OCI-LY7 (cell line): ENCODE data around the gene RFESD. TPM values are rescaled to one million over a fixed set of nuclear protein-coding genes. Genes with fewer than 3 reads are reported as not detected.

Experiments used
- BruUV-seq: library from RNA; stranded (reverse); fragments of 400-500 nt; replicated peaks from 2 replicates; lab custom pipeline; 2021; lab: Mats Ljungman, UMichigan
- CTCF ChIA-PET: fragments of 300-600 bp; sonication (Branson Sonifier 250); formaldehyde crosslinking; loops from one replicate; lab custom pipeline; 2022; ENCODE audit warnings: antibody characterized with exemption; ENCODE audit not compliant: unreplicated experiment; lab: Charles Lee
- POLR2A ChIA-PET: fragments of 300-600 bp; sonication (Branson Sonifier 250); formaldehyde crosslinking; loops from one replicate; lab custom pipeline; 2022; ENCODE audit warnings: antibody characterized with exemption; lab: Charles Lee
- DNase-seq: peaks from one replicate; pipeline ENCODE4 v3.0.0-alpha.2; 2015; ENCODE audit warnings: low spot score
- H2AFZ ChIP-seq: fragments of 200-600 bp; sonication (generic), shearing (Covaris generic); 2 replicates; pipeline ENCODE4 v1.6.1; 2014; ENCODE audit warnings: mild to moderate bottlenecking, antibody characterized with exemption, low read length, moderate library complexity
- H3K27ac ChIP-seq: fragments of 200-600 bp; sonication (generic); 2 replicates; pipeline ENCODE4 v1.5.1; 2014; ENCODE audit warnings: mixed run types, low read depth, mild to moderate bottlenecking, moderate library complexity, low read length, inconsistent platforms; ENCODE audit not compliant: poor library complexity, severe bottlenecking
- H3K36me3 ChIP-seq: fragments of 200-600 bp; sonication (generic); 2 replicates; pipeline ENCODE4 v1.6.1; 2014; ENCODE audit warnings: mild to moderate bottlenecking, antibody characterized with exemption, low read length, moderate library complexity, mixed read lengths; ENCODE audit not compliant: insufficient read depth
- H3K4me1 ChIP-seq: fragments of 200-600 bp; sonication (generic); 2 replicates; pipeline ENCODE4 v1.5.1; 2014; ENCODE audit warnings: mild to moderate bottlenecking, low read length; ENCODE audit not compliant: insufficient read depth, poor library complexity, severe bottlenecking
- H3K4me2 ChIP-seq: fragments of 200-600 bp; sonication (generic); 2 replicates; pipeline ENCODE4 v1.6.1; 2014; ENCODE audit warnings: mild to moderate bottlenecking, low read length
- H3K4me3 ChIP-seq: fragments of 200-600 bp; sonication (generic); 2 replicates; pipeline ENCODE4 v1.5.1; 2014; ENCODE audit warnings: mild to moderate bottlenecking, low read depth, low read length; ENCODE audit not compliant: poor library complexity, severe bottlenecking
- H3K79me2 ChIP-seq: fragments of 200-600 bp; sonication (generic); 2 replicates; pipeline ENCODE4 v1.6.1; 2016; ENCODE audit warnings: low read depth, mild to moderate bottlenecking, low read length, moderate library complexity, mixed read lengths; ENCODE audit not compliant: insufficient read depth
- H3K9me2 ChIP-seq: fragments of 200-600 bp; sonication (generic); 2 replicates; pipeline ENCODE4 v1.6.1; 2016; ENCODE audit warnings: mild to moderate bottlenecking, low read length, mixed read lengths; ENCODE audit not compliant: insufficient read depth
- H3K9me3 ChIP-seq: fragments of 200-600 bp; sonication (generic); 2 replicates; pipeline ENCODE4 v1.6.1; 2014; ENCODE audit warnings: mild to moderate bottlenecking, mixed run types, low read length, mixed read lengths
- H4K20me1 ChIP-seq: fragments of 200-600 bp; sonication (generic); 2 replicates; pipeline ENCODE4 v1.6.1; 2014; ENCODE audit warnings: mild to moderate bottlenecking, antibody characterized with exemption, low read length, moderate library complexity, mixed read lengths; ENCODE audit not compliant: insufficient read depth
- EZH2phosphoT487 ChIP-seq: fragments of 200-600 bp; sonication (generic); IDR thresholded peaks from 2 replicates; pipeline ENCODE4 v1.6.1; 2018; ENCODE audit warnings: low read depth, borderline replicate concordance, mild to moderate bottlenecking, mixed run types, antibody characterized with exemption, low read length, moderate library complexity, mixed read lengths
- intact Hi-C: fragments of 100-400 bp; cut with micrococcal nuclease; formaldehyde crosslinking; loops from one replicate; pipeline ENCODE4 v1.10.0; 2022; ENCODE audit not compliant: unreplicated experiment
- total RNA-seq, 2 experiments: library from RNA; depleted of rRNA in 1 of 2; stranded (reverse); fragments of >200 nt in 1 of 2; shearing (Covaris generic) in 1 of 2; gene quantifications; 2 replicates each; pipeline ENCODE4 v1.2.3, GENCODE V29; 2014 to 2022
- TF ChIP-seq, protein P1 (sequence below): fragments of 200-600 bp; sonication (generic); conservative IDR thresholded peaks from 2 replicates; pipeline ENCODE4 v1.5.1; 2014; ENCODE audit warnings: mild to moderate bottlenecking, antibody characterized with exemption, low read length, moderate library complexity, mixed read lengths

RFESD gene
- total RNA-seq, 2 experiments from 2014 or later = 7.6 TPM

DNA sequence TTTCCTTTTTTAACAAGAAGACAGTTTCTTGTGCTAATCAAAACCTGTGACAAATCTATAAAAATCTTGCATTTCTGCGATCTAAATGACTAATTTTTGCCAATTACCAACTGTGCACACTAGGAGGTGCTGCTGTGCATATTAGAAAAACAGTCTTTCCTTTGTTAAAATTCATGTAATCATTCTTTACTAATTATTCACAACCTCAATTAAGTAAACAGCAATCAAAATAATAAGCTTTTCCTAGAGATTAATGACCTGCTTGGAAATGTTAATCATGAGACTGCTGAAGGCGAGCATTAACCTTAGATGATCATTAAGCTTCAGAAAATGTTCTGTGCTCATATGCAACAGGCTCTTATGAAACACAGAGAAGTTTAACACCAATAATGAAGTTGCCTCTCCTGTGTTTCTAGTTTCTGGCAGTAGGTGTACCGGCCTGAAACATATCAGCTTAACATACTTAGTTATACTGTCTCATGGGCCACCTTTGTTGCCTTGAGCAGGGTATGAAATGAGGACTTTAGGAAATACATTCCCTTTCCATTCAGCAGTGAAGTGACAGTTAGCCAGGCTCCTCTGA, 17.7 kb downstream of the RFESD start:
- no TSS peak for BruUV-seq
- Histone ChIP-seq H3K4me2 (no peak overlapping the region), H3K9me3 (no peaks in the 10 kb centered on the region), H2AFZ (no peak overlapping the region), H3K9me2 (no peaks in the 10 kb centered on the region), H3K27ac (no peak overlapping the region), H3K36me3 (no peaks in the 10 kb centered on the region), H3K79me2 (no peaks in the 10 kb centered on the region), H3K4me3 (no peak overlapping the region), H4K20me1 (no peaks in the 10 kb centered on the region), H3K4me1 (no peaks in the 10 kb centered on the region)
- intact Hi-C loops = loop anchor here (5.0 to 10.0 kb wide), 3 partner anchors 118 to 671 kb away; no protein-coding TSS in a partner anchor
- DNase-seq = peak; percentile 42
- TF ChIP-seq, protein P1, sequence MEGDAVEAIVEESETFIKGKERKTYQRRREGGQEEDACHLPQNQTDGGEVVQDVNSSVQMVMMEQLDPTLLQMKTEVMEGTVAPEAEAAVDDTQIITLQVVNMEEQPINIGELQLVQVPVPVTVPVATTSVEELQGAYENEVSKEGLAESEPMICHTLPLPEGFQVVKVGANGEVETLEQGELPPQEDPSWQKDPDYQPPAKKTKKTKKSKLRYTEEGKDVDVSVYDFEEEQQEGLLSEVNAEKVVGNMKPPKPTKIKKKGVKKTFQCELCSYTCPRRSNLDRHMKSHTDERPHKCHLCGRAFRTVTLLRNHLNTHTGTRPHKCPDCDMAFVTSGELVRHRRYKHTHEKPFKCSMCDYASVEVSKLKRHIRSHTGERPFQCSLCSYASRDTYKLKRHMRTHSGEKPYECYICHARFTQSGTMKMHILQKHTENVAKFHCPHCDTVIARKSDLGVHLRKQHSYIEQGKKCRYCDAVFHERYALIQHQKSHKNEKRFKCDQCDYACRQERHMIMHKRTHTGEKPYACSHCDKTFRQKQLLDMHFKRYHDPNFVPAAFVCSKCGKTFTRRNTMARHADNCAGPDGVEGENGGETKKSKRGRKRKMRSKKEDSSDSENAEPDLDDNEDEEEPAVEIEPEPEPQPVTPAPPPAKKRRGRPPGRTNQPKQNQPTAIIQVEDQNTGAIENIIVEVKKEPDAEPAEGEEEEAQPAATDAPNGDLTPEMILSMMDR = peak; percentile 98
- no peak for TF ChIP-seq EZH2phosphoT487
- ChIA-PET POLR2A (interaction anchor here (0.6 to 2.0 kb wide), 4 partner anchors 9 to 788 kb away, joined by 3 to 5 read pairs (median 4); partner anchors contain the start of gene RFESD), CTCF (interaction anchor here (1.3 kb wide), 1 partner anchor 17 kb away, joined by 4 read pairs; the partner anchor contains the start of gene RFESD)

DNA sequence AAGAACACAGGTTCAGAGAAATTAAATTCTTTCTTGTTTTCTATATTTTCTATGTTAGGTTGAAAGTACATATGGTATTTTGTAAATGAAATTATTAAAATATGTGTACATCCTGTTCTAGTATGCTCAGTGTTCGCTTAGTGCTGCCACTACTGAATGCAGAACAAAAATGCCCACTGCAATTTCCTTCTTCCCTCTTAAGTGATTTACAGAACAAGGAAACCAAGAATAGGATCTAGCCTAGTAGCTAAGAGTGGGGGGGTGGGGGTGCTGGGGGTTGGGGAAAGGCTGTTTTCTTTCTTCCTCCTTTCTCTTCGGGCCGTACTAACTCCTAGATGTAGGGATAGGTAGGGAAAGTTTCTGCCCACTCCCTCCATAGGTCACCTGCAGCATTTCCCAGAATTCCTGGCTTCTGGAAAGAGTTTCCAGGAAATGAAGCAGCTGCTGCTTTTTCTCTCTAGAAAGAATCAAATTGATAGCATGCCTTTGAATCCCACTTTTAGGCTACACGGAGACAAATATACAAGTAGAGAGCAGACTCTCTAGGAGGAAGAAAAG, 20.6 kb downstream of the RFESD start:
- Histone ChIP-seq H2AFZ (no peak overlapping the region), H3K36me3 (no peaks in the 10 kb centered on the region), H3K4me2 (no peak overlapping the region), H3K9me2 (no peaks in the 10 kb centered on the region), H3K4me1 (no peaks in the 10 kb centered on the region), H3K79me2 (no peaks in the 10 kb centered on the region), H4K20me1 (no peaks in the 10 kb centered on the region), H3K4me3 (no peak overlapping the region), H3K27ac (no peak overlapping the region), H3K9me3 (no peaks in the 10 kb centered on the region)
- DNase-seq = no peak
- no TSS peak for BruUV-seq
- TF ChIP-seq EZH2phosphoT487 = no peak
- TF ChIP-seq, protein P1 = no peak
- ChIA-PET CTCF (no interaction called here), POLR2A (interaction anchor here (0.7 to 1.4 kb wide), 6 partner anchors 8 to 181 kb away, joined by 3 to 7 read pairs (median 4); no protein-coding TSS in a partner anchor)
- intact Hi-C loops = loop anchor here (10.0 kb wide), 1 partner anchor 668 kb away; no protein-coding TSS in a partner anchor
